AG04450 (cell line): ENCODE data around the gene CNTN5. TPM values are rescaled to one million over a fixed set of nuclear protein-coding genes. Genes with fewer than 3 reads are reported as not detected.

Source experiments
- CTCF ChIA-PET: fragments of 300-600, 350-600 bp; formaldehyde crosslinking; extraction: SDS; loops from one replicate; lab custom pipeline; 2022; ENCODE audit warnings: antibody characterized with exemption, inconsistent platforms; lab: Charles Lee
- POLR2A ChIA-PET: fragments of 350-600 bp; formaldehyde crosslinking; extraction: SDS; loops from one replicate; lab custom pipeline; 2021; ENCODE audit warnings: antibody characterized with exemption, inconsistent platforms; lab: Yijun Ruan, JAX
- DNase-seq: peaks from one replicate; pipeline ENCODE4 v3.0.0-alpha.2; 2011; ENCODE audit warnings: low read depth, low spot score
- H3K27ac ChIP-seq: one replicate; pipeline ENCODE4 v1.5.1; 2012; ENCODE audit warnings: low read depth, low read length, control low read depth
- H3K27me3 ChIP-seq: one replicate; pipeline ENCODE4 v1.6.0; 2012; ENCODE audit warnings: low read length; ENCODE audit not compliant: control insufficient read depth, insufficient read depth
- H3K4me3 ChIP-seq: 2 replicates; pipeline ENCODE4 v1.5.1; 2011; ENCODE audit warnings: mild to moderate bottlenecking, low read depth, low read length, control low read depth
- H3K9me3 ChIP-seq: 2 replicates; pipeline ENCODE4 v1.5.1; 2012; ENCODE audit warnings: low read length; ENCODE audit not compliant: control insufficient read depth, insufficient read depth
- CTCF ChIP-seq: IDR thresholded peaks from 2 replicates; pipeline ENCODE4 v1.5.1; 2011; ENCODE audit warnings: low read depth, low read length, control low read depth, inconsistent platforms
- polyA plus RNA-seq: library from polyadenylated mRNA; depleted of rRNA; stranded (reverse); fragments of >200 nt; gene quantifications from 2 replicates; pipeline ENCODE4 v1.2.3, GENCODE V29; 2011

CNTN5 gene
- polyA plus RNA-seq, 1 experiment, result not detected

GRCh38 chr11:100296051-100296679 is 1275.4 kb downstream of the CNTN5 start:
- no peak for DNase-seq
- no peak overlapping the region for H3K27ac ChIP-seq
- TF ChIP-seq CTCF, result no peak
- POLR2A ChIA-PET, result no interaction called here
- CTCF ChIA-PET, result no interaction called here
- no peaks in the 10 kb centered on the region for H3K9me3 ChIP-seq
- no peak overlapping the region for H3K4me3 ChIP-seq
- no peaks in the 10 kb centered on the region for H3K27me3 ChIP-seq

GRCh38 chr11:100297516-100297915 is 1276.8 kb downstream of the CNTN5 start:
- DNase-seq, result no peak
- POLR2A ChIA-PET, result no interaction called here

GRCh38 chr11:100302824-100303223 is 1282.1 kb downstream of the CNTN5 start:
- H3K27ac ChIP-seq, result no peak overlapping the region
- no peak overlapping the region for H3K4me3 ChIP-seq
- CTCF ChIA-PET, result no interaction called here
- H3K9me3 ChIP-seq, result no peaks in the 10 kb centered on the region
- POLR2A ChIA-PET, result no interaction called here
- no peak for TF ChIP-seq CTCF
- no peaks in the 10 kb centered on the region for H3K27me3 ChIP-seq
- DNase-seq, result no peak

More at GRCh38 chr11:100297516-100297915, 1276.8 kb downstream of the CNTN5 start:
- H3K27me3 ChIP-seq, result no peaks in the 10 kb centered on the region
- CTCF ChIA-PET, result no interaction called here
- H3K27ac ChIP-seq, result no peak overlapping the region
- H3K9me3 ChIP-seq, result no peaks in the 10 kb centered on the region
- no peak overlapping the region for H3K4me3 ChIP-seq
- no peak for TF ChIP-seq CTCF

- POLR2A ChIA-PET, result no interaction called here
- DNase-seq, result no peak
- H3K27me3 ChIP-seq, result no peaks in the 10 kb centered on the region
- TF ChIP-seq CTCF, result no peak
- H3K4me3 ChIP-seq, result no peak overlapping the region
- no peak overlapping the region for H3K27ac ChIP-seq
- H3K9me3 ChIP-seq, result no peaks in the 10 kb centered on the region
- CTCF ChIA-PET, result no interaction called here
These were observed 1283.1 kb downstream of the CNTN5 start for GRCh38 chr11:100303897-100304296.

GRCh38 chr11:100308202-100308601 is 1287.5 kb downstream of the CNTN5 start:
- TF ChIP-seq CTCF, result no peak
- H3K27ac ChIP-seq, result no peak overlapping the region
- no peaks in the 10 kb centered on the region for H3K27me3 ChIP-seq
- CTCF ChIA-PET, result no interaction called here
- DNase-seq, result no peak
- H3K9me3 ChIP-seq, result no peaks in the 10 kb centered on the region
- no peak overlapping the region for H3K4me3 ChIP-seq
- POLR2A ChIA-PET, result no interaction called here
